ENCODE data around the gene GPATCH8. TPM values are rescaled to one million over a fixed set of nuclear protein-coding genes. Genes with fewer than 3 reads are reported as not detected.
A peak's percentile ranks its signal among the peaks of the same experiment; 100 is the strongest.

The GPATCH8 gene
- total and polyA plus RNA-seq, 11 donors, result 12.8 to 24.9 (median 20.3) TPM

GRCh38 chr17:44376779-44377178, 126.4 kb downstream of the GPATCH8 start:
- intact Hi-C loops (cut with DNase I), result no loop called here
- 84 to 88% (median 86%) methylated on average over 11 to 12 of the region's 12 CpGs for WGBS, 4 donors
- TF ChIP-seq CTCF (IDR thresholded peaks at IDR 0.05), result no peak
- no peak for TF ChIP-seq POLR2A (IDR thresholded peaks at IDR 0.05)
- no peak for ATAC-seq
- no peak for DNase-seq
- H3K27ac ChIP-seq, result no peak overlapping the region
- H3K27me3 ChIP-seq, result peaks cover 0 to 3% (median 0%) of the 10 kb centered on the region in 9 donors
- H3K9me3 ChIP-seq, result no peaks in the 10 kb centered on the region
- no peaks in the 10 kb centered on the region for H3K36me3 ChIP-seq
- H3K4me1 ChIP-seq, result peaks cover 0 to 17% (median 3%) of the 10 kb centered on the region in 12 donors
- no peak overlapping the region for H3K4me3 ChIP-seq

GRCh38 chr17:44376124-44376523, 127.1 kb downstream of the GPATCH8 start:
- Histone ChIP-seq H3K27me3 (peaks cover 0 to 6% (median 0%) of the 10 kb centered on the region in 9 donors), H3K27ac (no peak overlapping the region), H3K9me3 (no peaks in the 10 kb centered on the region), H3K4me3 (no peak overlapping the region), H3K4me1 (peaks cover 0 to 17% (median 3%) of the 10 kb centered on the region in 12 donors), H3K36me3 (no peaks in the 10 kb centered on the region)
- 3 to 21% (median 9%) methylated on average over 5 of the region's 5 CpGs for WGBS, 4 donors
- TF ChIP-seq CTCF (IDR thresholded peaks at IDR 0.05), result peak in 11 of 12 donors; percentile 8 to 55 (median 27)
- no peak for TF ChIP-seq POLR2A (IDR thresholded peaks at IDR 0.05)
- ATAC-seq (peak; percentile 58 to 85 (median 74)), DNase-seq (peak in 4 of 5 donors; percentile 42 to 66 (median 59))
- intact Hi-C loops (cut with DNase I), result no loop called here

DNA sequence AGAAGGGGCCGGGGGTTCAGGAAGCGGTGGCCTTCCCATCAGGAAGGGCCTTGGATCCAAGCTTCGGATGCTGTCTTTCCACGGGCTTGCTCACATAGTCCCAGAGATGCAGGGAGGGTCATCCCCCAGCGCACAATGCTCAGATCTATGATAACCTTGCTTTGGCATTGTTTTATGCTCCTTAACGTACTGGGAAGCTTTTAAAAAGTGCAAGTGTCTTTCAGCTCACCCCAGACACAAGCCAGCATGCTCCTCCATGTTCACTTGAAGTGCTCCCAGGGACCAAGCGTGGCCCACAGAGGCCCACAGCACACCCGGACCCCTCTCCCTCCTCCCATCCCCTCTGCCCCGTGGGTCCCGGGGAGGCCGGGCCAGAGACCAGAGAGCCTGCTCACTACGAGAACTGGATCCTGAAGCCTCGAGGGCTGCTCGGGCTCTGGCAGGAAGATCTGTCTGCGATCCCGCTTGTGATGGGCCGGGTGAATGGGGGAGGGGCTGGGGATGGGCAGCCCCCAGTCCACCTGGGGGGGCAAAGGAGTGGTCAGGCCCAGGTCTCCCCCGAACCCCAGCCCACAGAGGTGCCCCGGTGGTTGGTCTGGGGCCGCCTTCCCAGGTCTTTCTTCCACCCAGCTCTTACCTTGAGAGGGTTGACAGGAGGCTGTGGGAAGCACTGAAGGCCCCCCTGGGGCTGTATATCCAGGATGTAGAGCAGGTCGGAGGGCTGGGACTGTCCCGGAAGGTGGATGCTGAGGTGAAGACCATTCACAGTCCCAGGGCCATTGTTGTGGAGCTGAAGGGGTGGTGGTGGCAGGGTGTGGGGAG, 127.8 kb downstream of the GPATCH8 start:
- intact Hi-C loops (cut with DNase I), result no loop called here
- H3K4me1 ChIP-seq, result peaks cover 0 to 17% (median 3%) of the 10 kb centered on the region in 12 donors
- H3K4me3 ChIP-seq, result no peak overlapping the region
- H3K9me3 ChIP-seq, result no peaks in the 10 kb centered on the region
- H3K27me3 ChIP-seq, result peaks cover 0 to 6% (median 0%) of the 10 kb centered on the region in 9 donors
- TF ChIP-seq POLR2A (IDR thresholded peaks at IDR 0.05) (no peak), CTCF (IDR thresholded peaks at IDR 0.05) (no peak)
- ATAC-seq (peak in 2 of 4 donors; percentile 13 to 16), DNase-seq (no peak)
- no peak overlapping the region for H3K27ac ChIP-seq
- 27 to 41% (median 36%) methylated on average over 12 to 22 of the region's 22 CpGs for WGBS, 4 donors
- H3K36me3 ChIP-seq, result no peaks in the 10 kb centered on the region

GRCh38 chr17:44374306-44375195, 128.7 kb downstream of the GPATCH8 start:
- no peak overlapping the region for H3K4me3 ChIP-seq
- no peaks in the 10 kb centered on the region for H3K36me3 ChIP-seq
- no peaks in the 10 kb centered on the region for H3K9me3 ChIP-seq
- intact Hi-C loops (cut with DNase I), result no loop called here
- no peak overlapping the region for H3K27ac ChIP-seq
- peaks cover 0 to 11% (median 0%) of the 10 kb centered on the region in 9 donors for H3K27me3 ChIP-seq
- TF ChIP-seq CTCF (IDR thresholded peaks at IDR 0.05) (no peak), POLR2A (IDR thresholded peaks at IDR 0.05) (no peak)
- WGBS, 4 donors, result 34 to 58% (median 42%) methylated on average over 9 to 31 of the region's 31 CpGs
- peaks cover 0 to 17% (median 3%) of the 10 kb centered on the region in 12 donors for H3K4me1 ChIP-seq
- peak in 3 of 4 donors; percentile 24 to 31 (median 30) for ATAC-seq
- DNase-seq, result no peak
